ENCODE measurements around the gene CAPSL.
"Not testable (repeated sequence)": the region's sequence is repeated elsewhere in the genome, so short reads cannot be mapped to it uniquely, and the experiment has no call there.

The CAPSL gene

DNA sequence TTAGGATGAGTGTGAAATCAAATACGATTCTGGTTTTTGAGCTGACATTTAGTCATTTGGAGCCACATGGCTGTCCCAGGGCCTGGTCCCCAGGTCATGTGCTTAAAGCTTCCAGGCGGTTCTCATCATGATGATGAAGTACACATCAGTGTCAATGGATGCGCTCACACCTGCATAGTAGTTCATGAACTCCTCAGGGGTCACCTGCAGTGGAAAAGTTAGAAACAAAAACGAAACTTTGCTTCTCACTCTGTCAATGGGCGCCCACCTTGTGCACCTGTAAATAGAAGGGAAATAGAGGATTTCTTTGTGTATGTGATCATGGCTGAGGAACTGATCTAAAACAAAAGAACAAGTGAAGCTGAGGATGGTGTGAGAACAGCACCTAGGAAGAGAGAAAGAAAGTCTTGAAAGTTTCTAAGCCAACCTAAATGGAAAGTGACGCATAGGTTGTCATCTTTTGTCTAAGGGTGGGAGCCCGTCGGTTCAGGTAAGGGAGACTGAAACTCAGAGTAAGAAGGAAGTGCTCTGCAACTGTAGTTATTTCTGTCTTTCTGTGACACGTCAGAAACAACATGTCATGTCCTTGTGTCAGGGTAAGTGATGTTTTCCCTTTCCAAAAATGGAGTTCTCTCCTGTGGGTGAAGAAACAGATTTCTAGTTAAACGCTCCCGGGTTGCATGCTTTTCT, 33.8 kb downstream of the CAPSL start:
- DNase-seq = no peak

DNA sequence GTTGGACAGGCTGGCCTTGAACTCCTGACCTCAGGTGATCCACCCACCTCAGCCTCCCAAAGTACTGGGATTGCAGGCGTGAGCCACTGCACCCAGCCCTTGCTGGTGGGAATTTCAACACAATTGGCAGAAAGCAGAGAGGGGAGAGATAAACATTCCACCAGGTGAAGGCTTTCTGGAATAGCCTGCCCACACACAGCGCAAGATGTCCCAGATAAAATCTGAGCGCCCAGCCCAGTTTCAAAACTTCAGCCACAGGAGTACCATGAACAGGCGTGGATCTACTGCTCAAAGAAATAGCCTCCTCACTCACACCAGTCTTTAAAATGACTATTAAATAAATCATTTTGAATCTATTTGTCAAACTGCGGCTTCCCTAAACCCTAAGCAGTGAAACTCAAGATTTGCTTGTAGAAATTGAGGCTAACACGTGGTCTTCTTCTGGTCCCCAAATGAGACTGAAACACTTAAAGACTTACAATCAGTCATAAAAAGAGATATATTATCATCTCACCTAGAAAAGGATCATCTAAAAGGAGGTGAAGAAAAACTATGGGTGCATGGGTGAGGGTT, 34.7 kb downstream of the CAPSL start:
- no peak for DNase-seq

DNA sequence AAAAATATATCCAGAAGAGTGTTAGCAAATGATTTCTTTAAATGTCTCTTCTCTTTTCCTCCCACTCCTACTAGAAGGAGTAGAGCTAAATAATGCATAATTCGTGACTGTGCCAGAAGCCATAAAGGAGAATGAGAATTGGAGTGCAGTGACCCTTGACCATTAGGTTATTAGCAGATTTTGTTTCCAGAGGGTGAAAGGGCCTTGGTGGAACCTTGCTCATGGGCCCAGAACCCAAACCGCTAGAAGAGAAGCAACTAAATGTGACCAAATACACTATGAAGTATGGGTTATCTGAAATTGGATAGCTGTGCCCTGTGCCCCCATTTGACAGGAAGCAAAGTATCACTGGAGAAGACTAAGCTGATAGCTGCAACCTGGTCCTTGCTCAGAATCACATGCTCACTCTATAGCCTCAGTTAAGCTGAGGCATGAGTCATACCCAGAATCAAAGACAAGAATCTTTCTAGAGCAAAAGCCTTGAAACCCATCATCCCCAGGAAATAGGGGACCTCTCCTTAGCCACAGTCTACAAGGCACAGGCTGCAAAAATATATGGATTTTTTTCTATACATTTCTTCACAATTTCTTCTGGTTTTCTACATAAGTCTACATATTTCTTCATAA, 36.3 kb downstream of the CAPSL start:
- DNase-seq = no peak

DNA sequence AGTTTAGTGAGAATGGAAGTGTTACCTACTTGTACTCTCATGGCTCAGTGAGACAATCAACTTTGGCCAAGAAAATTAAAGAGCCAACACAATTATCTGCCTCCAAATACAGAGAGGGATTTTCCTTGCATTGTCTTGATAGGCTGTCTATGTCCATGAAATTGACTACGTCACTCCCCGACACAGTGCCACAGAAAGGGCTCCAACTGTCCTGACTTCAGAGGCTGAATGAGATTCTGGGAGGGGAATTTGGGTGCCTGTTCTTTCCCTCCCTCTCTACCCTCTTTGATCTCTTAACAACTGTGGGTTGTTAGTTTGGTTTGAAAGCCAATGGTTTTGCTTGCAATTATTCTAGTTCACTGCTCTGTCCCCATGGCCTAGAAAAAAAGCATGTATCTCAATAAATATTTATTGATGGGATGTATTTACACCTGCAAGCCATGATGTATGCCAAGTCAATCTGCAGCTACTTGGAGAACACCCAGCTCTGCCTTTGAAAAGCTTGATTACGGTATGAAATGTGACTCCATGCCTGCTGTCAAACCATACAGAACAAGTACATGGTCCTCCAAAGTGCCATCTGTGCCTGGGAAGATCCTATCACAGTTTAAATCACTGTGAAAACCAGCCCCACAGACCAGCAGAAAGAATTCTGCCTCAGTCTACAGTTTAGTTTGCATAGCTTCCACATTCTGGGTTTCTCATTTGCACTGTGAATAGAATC, 37.3 kb downstream of the CAPSL start:
- DNase-seq = no peak

DNA sequence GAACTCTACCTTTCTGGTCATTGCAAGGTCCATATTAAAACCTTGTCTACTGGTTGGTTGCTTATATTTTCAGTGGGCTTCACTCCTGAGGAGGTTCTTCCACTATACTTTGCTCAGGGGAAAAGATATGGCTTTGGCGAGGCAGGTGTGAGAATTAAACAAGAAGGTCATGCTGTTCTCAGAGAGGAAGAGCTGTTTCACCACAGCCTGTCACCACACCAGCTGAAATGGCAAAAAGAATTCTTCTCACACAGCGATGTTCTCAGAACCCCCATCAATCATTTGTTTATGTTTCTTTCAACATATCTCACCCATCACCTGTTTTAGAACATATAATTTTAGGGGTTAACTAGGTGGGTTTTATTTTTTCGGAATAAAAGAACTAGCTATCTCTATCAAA, 38.6 kb downstream of the CAPSL start:
- no peak for DNase-seq

DNA sequence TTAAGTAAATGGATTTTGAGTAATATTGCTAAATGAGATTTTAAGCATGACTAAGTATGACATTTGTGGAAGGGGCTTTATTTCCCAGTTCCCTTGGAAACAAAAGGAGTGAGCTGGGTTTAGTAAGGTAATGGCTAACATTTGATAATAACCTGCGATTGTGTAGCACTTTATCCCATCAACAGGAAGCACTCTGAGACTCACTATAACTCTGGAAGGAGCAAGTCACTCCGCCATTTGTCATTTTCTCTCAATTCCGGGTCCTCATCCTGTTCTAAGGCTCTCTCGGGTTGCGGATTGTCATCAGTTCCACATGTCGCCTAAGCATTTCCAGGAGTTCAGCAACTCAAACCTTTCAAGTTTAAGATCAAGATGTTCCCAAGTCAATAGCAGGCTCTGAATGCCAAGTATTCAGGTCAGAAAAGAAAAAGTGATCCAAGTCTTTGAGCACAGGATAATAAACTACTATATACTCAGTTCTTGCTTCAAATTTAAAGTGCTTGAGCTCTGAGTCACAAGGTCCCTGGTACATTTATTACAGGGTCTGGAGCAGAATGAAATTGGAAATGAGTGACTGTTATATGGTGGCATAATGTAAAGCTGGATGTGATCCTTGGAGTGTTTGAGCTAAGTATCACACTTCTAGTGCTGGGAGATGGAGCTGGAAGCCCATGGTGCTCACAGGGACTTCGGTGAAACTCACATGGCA, 39.3 kb downstream of the CAPSL start:
- DNase-seq = no peak

DNA sequence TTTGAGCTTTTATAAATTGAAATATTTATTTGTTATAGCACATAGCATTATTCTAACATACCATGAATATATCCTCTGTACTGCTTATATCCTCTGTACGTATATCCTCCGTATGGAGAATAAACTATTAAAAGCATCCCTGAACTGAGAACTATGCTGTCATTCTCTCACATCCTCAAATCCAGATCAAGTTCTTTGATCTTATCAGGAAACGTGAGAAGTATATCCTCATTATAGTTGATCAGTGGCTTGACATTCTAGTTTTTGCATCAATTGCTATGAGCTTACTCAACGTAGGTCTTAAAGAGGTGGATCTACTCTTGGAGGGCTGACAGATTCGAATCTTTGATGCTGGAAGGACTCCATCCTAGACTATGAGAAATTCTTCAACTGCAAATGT, 44.3 kb downstream of the CAPSL start:
- DNase-seq = no peak

DNA sequence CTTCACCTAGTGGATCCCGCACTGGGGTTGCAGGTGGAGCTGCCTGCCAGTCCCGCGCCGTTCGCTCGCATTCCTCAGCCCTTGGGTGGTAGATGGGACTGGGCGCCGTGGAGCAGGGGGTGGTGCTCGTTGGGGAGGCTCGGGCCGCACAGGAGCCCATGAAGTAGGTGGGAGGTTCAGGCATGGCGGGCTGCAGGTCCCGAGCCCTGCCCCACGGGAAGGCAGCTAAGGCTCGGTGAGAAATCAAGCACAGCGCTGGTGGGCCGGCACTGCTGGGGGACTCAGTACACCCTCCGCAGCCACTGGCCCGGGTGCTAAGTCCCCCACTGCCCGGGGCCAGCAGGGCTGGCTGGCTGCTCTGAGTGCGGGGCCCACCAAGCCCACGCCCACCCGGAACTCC, 45.6 kb downstream of the CAPSL start:
- not testable (repeated sequence) for DNase-seq

DNA sequence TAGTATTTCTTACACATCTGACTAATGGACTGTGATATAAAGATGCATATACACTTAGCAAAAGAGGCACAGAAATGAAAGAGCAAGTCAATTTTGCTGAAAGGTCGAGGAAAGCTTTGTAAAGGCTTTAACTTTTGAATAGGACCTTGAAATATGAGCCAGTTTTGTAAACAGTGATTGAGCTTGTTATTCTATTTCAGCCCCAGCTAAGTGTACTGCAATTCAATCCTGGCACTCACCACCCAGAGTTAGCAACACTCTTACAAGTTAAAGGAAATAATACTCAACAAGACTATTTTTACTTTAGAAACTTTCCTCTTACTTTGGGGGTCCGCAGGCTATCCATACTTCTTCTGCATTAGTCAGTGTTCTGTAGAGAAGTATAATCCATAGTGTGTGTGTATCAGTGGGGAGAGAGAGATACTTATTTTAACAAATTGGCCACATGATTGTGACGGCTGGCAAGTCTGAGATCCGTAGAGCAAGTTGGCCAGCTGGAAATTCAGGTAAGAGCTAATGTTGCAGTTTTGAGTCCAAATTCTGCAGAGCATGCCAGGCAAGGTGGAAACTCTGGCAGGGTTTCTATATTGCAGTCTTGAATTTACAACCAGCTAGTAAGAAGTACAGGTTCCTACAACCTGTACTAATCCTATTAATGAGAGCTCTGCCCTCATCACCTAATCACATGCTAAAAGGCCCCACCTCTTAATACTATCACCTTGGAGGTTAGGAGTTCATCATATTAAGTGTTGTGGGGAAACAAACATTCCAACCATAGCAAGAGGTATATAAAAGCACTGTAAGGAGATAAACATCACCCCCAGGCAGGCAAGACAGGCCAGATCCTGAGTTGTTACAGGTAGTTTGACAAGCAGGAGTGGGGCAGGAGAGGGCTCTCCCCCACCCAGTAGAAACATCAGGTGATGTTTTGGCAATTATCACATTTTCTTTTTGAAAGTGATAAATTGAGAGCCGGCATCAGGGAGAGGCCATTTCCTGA, 48.1 kb downstream of the CAPSL start:
- no peak for DNase-seq

DNA sequence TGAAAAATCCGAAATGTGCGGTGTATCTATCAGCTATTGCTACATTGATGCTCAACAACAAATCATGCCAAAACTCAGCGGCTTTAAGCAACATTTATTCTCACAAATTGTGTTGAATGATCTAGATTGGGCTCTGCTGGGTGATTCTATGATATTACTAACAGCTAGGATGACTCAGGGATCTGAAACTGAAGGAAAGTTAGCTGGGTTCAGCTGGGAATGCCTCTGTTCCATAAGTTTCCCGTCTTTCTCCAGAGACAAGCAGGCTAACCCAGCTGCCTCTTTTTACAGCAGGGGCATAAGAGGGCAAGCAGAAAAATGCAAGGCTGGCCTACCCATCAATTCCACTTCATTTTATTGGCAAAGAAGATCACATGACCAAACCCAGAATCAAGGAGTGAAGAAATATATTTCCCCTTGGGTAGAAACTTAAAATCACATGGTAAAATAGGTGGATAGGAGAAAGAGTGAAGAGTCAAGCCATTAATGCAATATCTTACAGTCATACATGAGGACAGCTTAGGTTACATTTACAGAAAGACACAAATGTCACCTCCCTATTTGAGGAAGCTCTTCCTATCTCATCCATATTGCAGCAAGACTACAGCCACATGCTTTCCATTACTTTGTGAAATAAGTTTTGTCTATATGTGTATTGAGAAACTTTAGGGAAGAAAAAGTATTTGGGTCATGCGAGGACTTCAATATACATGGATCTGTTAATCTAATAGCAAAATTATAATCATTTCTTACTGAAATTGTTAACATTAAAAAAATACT, 50.9 kb downstream of the CAPSL start:
- DNase-seq = no peak

DNA sequence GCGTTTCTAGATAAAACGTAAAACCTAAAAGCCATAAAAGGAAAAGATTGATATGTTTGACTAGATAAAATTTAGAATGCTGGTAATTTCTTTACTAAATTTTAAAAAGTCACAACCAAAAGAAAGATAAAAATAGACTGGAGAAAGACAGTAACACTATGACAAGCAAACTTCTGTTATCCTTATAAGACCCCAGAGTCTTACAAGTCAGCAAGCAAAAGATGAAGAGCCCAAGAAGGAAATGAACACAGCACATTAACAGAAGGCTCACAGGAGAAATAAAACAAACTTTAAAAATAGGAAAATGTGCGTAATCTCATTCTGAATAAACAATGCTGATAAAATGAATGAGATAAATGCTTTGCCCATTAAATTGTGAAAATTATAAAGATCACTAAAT, 52.0 kb downstream of the CAPSL start:
- DNase-seq = no peak

DNA sequence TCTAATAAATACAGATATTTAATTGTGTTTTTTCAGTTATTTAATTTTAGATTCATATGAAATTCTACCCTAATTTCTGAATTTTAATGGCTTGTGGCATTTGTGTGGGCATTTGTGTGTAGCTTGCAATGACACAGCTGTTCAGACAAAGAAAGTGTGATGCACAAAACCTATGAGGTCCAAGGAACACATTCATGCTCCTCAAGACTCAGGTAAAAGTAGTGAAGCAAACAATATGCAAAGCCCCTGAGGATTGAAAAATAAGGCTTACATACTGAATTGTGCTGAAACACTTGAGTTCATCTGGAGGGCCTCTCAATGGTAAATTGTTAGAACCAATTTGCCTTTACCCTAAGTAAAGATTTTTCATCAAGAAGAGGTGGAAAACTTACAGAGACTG, 53.6 kb downstream of the CAPSL start:
- no peak for DNase-seq

DNA sequence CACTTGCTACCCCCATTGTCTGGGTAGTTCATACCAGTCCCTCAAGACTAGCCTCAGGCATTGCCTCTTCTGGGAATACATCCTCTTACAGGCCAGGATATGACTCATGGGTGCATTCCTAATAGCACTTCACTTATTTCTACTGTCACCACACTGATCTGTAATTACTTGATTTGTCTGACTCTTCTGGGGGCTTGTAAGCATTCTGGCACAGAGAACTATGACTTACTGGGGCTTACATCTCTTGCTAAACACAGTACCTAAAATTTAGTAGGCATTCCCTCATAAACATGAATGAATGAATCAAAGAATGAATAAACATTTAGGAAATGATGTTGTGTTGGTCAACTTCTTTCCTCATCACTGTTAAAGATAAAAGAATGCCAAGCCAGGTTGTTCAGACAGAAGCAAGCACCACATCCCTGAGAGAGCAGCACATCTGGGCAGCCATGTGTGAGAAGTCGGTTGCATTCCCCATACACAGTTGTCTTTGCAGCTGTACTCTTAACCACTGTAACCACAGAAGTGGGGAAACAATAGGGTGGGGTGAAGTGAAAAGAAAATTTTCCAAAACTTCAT, 54.1 kb downstream of the CAPSL start:
- no peak for DNase-seq

DNA sequence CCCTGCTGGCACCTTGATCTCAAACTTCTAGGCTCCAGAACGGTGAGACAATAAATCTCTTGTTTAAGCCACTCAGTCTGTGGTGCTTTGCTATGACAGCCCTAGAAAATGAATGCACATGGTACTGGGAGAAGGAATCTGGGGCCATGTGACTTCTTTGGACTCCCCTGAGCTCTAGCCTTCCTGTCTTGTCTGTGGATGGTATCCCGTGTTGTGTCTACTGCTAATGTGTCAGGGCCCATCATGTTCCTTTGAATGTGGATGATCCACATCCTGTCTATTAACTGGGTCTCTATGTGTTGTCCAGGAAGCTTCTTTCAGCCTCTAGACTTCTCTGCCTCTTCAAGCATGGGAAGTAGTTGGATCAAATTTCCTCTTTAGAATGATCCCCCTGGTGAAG, 56.7 kb downstream of the CAPSL start:
- DNase-seq = no peak

DNA sequence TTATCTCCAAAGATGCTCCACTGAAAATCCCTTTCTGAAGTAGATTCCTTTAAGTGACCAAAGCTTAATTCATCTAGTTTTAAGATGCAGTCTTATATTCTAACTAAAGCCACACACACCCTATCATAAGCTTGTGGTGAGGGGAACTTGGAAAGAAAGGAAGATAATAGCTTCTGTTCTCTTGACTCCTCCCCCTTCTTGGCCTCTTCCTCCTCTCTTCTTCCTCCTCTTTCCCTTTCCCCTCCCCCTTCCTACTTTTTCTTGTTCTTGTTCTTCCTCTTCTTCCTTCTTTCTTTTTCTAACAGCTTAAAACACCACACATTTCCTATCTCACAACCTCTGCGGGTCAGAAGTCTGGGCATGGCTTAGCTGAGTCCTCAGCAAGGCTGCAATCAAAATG, 58.3 kb downstream of the CAPSL start:
- no peak for DNase-seq

DNA sequence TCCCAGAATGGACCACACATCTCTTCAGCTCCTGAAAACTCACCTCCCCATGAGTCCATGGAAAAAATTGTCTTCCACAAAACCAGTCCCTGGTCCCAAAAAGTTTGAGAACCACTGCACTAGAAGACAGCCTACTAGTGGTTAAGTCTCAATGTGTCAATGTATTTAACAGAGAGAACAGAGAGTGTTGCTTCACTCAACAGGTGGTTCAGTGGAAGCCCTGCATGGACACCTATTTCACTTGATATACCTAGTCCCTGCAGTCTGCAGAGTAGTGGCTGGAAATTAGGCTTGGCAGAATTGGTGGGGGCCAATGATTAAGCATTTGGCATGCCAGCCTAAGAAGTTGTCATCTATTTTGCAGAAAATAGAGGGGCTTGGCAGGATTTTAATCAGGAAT, 58.8 kb downstream of the CAPSL start:
- no peak for DNase-seq

DNA sequence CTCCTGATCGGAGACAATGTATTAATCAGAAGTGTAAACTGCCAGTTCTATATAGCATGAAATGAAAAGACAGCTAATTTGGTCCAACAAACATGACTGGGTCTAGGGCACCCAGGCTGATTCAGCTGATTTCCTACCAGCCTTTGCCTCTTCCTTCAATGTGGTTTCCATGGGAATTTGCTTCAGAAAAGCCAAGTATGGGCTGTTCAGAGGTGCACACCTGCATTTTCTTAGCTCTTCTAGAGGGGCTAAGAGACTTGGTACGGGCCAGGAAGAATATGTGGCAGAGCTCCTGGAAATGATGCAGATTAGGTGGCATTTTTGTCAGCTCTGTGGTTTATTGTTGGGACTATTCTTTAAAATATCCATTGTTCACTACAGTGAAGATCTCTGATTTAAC, 59.3 kb downstream of the CAPSL start:
- DNase-seq = no peak

DNA sequence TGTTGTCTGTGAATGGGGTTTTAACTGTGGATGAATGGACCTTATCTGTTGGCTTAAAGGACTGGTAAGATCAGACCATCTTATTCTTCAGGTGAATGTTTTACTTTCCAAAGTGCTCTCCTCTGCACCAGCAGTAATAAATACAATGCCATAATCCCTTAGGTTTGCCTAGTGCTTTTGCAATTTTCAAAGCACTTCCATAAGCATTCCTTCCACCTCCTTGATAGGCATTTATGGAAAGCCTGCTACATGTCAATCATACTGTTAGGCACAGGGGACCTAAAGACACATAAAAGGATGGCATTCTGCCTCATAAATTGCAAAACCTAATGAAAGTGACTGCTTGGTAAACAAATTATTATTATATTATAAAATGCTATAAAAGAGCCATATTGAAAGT, 60.3 kb downstream of the CAPSL start:
- DNase-seq = no peak

DNA sequence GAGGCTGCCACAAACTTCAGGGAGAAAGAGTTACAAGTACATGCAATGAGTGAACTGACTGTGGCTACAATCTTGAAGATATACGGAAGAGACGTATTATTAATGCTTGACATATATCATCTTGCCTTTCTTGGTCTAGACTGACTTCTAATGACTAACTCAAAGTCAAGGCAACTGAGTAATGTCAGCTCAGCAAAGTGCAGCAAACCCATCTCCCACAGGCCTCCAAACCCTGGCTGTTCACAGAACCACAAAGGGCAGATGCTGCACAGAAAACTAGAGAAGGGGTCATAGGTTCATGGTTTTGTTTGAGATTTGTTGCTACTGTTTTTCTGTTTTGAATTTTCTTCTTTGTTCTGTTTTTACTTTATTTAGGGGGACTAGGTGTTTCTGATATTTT, 60.8 kb downstream of the CAPSL start:
- DNase-seq = no peak

DNA sequence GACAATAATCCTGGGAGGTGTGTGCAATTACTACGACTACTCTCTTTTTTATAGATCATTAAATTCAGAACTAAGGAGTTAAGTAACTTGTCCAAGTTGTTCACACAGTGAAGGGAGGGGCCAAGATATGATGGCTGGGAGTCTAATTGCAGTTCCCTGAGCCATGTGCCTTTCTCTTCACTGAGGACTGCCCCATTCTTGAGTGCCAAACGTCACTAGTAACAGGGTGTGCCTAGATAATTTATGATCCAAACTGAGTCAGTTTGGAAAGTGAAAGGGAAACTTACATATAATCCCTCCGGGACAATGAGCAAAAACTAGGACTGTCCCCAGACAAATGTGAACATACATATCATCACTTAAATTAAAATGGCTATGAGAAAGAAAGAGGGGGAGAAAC, 61.5 kb downstream of the CAPSL start:
- DNase-seq = no peak

DNA sequence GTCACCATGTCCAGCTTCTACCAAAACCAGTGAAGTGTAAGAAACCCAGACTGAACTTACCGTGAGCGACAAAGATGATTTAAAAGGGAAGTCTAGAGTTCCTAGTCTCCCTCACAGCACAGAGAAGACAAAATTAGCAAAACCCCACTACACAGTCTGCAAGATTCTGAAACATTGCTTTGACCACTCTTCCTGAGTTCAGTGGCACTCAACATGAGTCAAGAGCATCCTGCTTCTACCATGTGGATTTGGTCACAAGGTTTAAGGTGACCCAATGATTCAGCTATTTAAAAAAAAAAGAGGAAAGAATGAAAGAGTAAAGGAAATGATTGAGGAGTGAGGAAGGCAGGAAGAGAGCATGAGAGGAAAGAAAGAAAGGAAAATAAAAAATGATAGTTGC, 62.0 kb downstream of the CAPSL start:
- DNase-seq = no peak

All from NCI-H1930 (cell line).